Thymus (tissue), 11 donors: ENCODE data around the gene FBXO17. TPM values are rescaled to one million over a fixed set of nuclear protein-coding genes. Genes with fewer than 3 reads are reported as not detected.
"Not testable (repeated sequence)": the region's sequence is repeated elsewhere in the genome, so short reads cannot be mapped to it uniquely, and the experiment has no call there.

ENCODE experiments used
- DNase-seq, 9 donors: peaks; one replicate each; pipeline ENCODE4 v3.0.0-alpha.2; 2013; ENCODE audit warnings: low spot score in 9 of 9, low read depth in 6 of 9, missing footprints in 1 of 9
- H3K27ac ChIP-seq, 2 donors: one replicate each; pipeline ENCODE4 v1.5.1; 2013; ENCODE audit warnings: control low read depth in 1 of 2, low read depth in 1 of 2, low read length in 1 of 2, mild to moderate bottlenecking in 1 of 2, moderate library complexity in 1 of 2
- H3K27me3 ChIP-seq, 2 donors: one replicate each; pipeline ENCODE4 v1.5.1; 2013; ENCODE audit warnings: low read length in 1 of 2; ENCODE audit not compliant: control insufficient read depth in 2 of 2, insufficient read depth in 1 of 2
- H3K36me3 ChIP-seq, 2 donors: one replicate each; pipeline ENCODE4 v1.5.1; 2013; ENCODE audit warnings: low read length in 1 of 2, mild to moderate bottlenecking in 1 of 2, moderate library complexity in 1 of 2; ENCODE audit not compliant: control insufficient read depth in 2 of 2, insufficient read depth in 2 of 2
- H3K4me1 ChIP-seq, 2 donors: one replicate each; pipeline ENCODE4 v1.5.1; 2013; ENCODE audit warnings: low read length in 2 of 2; ENCODE audit not compliant: control insufficient read depth in 2 of 2, insufficient read depth in 2 of 2
- H3K4me3 ChIP-seq, 2 donors: one replicate each; pipeline ENCODE4 v1.5.1; 2013; ENCODE audit warnings: low read length in 2 of 2, control low read depth in 1 of 2, mild to moderate bottlenecking in 1 of 2
- H3K9me3 ChIP-seq, 2 donors: one replicate each; pipeline ENCODE4 v1.5.1; 2013; ENCODE audit warnings: low read length in 1 of 2, mild to moderate bottlenecking in 1 of 2; ENCODE audit not compliant: control insufficient read depth in 2 of 2, insufficient read depth in 1 of 2
- WGBS: extraction: QIAGEN DNeasy Blood & Tissue Kit; methylation state at CpG from one replicate; pipeline ENCODE4 v1.1.7; 2013; 5-methylcytosine and 5-hydroxymethylcytosine counted together
- polyA plus RNA-seq: library from polyadenylated mRNA; stranded (reverse); fragments of 200-250 nt; gene quantifications from one replicate; pipeline ENCODE4 v1.2.3, GENCODE V29; 2013
- total RNA-seq: library from RNA; stranded (reverse); fragments of 120-200 nt; gene quantifications from one replicate; pipeline ENCODE4 v1.2.4, GENCODE V29; 2013
- donor health status: healthy.

FBXO17 gene
- total and polyA plus RNA-seq, 2 donors: 3.8 to 4.0 TPM

DNA sequence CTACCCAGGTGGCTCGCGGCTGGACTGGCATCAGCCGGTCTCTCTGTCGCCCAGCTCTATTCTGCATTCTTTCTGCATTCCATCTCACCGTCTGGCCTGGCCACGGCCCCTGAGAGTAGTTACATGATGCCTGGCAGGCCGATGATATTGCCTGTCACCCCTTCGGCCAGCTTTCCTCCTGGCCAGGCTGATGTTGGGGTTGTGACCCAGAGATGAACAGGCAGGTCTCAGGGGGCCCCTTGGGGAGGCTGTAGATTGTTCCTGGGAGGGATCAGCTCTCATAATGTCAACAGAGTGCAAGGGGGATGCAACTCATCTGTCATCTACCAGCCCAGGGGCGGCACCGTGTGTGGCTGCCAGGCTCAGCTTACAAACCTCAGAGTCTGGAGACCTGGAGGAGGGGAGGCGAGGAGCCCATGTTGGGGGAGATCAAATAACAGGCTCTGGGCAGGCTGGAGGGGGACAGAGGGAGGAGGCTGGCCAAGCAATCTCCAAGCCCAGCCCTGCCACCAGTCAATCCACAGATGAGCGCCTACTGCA lies 13.6 kb upstream of the FBXO17 start:
- DNase-seq: no peak
- no peak overlapping the region for H3K4me3 ChIP-seq
- 63% methylated on average over 12 of the region's 12 CpGs for WGBS
- no peaks in the 10 kb centered on the region for H3K27me3 ChIP-seq
- no peaks in the 10 kb centered on the region for H3K9me3 ChIP-seq
- H3K4me1 ChIP-seq: no peaks in the 10 kb centered on the region
- no peaks in the 10 kb centered on the region for H3K36me3 ChIP-seq
- no peak overlapping the region for H3K27ac ChIP-seq

- H3K36me3 ChIP-seq, H3K27me3 ChIP-seq, H3K4me3 ChIP-seq, DNase-seq, H3K4me1 ChIP-seq, H3K27ac ChIP-seq, H3K9me3 ChIP-seq: not testable (repeated sequence)
- WGBS: 92% methylated on average over 4 of the region's 4 CpGs
These were observed 13.1 kb upstream of the FBXO17 start for GRCh38 chr19:38988627-38989026.

GRCh38 chr19:38987745-38988144 lies 12.2 kb upstream of the FBXO17 start:
- WGBS: 95% methylated on average over 6 of the region's 6 CpGs
- H3K9me3 ChIP-seq, H3K4me1 ChIP-seq, H3K27me3 ChIP-seq, H3K36me3 ChIP-seq, H3K27ac ChIP-seq, H3K4me3 ChIP-seq, DNase-seq: not testable (repeated sequence)

GRCh38 chr19:38985262-38985661 lies 9.7 kb upstream of the FBXO17 start:
- DNase-seq: no peak
- WGBS: 96% methylated on average over 1 of the region's 1 CpG
- Histone ChIP-seq H3K27ac (no peak overlapping the region), H3K9me3 (peaks cover 0 to 10% of the 10 kb centered on the region in 2 donors), H3K36me3 (no peaks in the 10 kb centered on the region), H3K27me3 (no peaks in the 10 kb centered on the region), H3K4me1 (no peaks in the 10 kb centered on the region), H3K4me3 (no peak overlapping the region)

DNA sequence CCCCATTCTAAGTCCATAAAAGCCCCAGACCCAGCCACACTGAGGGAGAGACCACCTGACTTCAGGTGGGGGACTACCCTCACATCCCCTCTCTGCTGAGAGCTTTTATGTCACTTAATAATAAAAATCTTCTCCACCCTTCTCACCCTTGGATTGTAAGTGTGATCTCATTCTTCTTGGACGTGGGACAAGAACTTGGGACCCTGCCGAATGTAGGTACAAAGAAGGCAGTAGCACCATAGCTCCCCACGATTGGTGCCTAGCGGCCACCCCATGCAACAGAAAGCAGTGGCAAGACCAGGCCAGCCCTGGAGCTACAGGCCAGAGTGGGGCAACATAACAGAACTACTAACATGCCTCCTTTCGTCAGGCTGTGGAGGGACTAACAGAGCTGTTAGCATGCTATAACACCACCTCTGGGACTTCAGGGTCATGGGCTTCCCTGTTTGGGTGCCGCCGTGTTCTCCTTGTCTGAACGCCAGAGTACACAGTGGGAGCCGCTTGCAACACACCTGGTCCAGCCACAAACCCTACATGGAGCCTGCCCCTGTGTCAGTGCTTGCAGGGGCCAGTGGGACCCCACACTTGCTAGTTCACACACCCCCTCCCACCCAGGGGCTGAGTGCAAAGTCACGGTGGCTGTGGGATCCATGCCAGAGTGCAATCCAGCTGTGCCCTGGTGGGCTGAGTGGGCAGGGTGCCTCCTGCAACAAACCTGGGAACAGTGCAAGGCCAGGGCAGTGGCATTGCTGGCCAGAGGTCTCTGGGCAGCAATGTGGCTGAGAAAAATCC lies 5.2 kb upstream of the FBXO17 start:
- 96% methylated on average over 10 of the region's 10 CpGs for WGBS
- no peak for DNase-seq
- H3K36me3 ChIP-seq: no peaks in the 10 kb centered on the region
- no peak overlapping the region for H3K27ac ChIP-seq
- H3K4me1 ChIP-seq: peaks cover 0 to 4% of the 10 kb centered on the region in 2 donors
- H3K27me3 ChIP-seq: peaks cover 5 to 11% of the 10 kb centered on the region in 2 donors
- peaks cover 0 to 10% of the 10 kb centered on the region in 2 donors for H3K9me3 ChIP-seq
- H3K4me3 ChIP-seq: no peak overlapping the region

DNA sequence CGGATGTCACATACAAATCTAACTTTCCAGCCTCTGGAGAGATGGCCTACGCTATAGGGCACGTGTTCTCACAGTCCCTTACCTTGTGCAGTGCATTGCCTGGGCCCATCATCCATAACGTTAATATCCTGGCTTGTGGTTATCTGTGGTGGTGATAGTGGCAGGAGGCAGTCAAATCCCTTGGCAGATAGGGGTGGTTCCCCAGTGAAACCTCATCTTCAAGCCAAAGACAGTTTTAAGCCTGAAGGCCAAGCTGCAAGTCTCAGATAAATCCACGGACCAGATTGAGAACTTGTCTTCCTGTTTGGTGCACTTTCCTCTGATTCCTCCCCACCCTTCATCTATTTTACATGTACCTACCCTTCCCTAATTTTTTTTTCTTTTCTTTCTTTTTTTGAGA lies 4.3 kb upstream of the FBXO17 start:
- WGBS: 90% methylated on average over 5 of the region's 5 CpGs
- H3K9me3 ChIP-seq: peaks cover 0 to 10% of the 10 kb centered on the region in 2 donors
- peaks cover 15 to 19% of the 10 kb centered on the region in 2 donors for H3K27me3 ChIP-seq
- DNase-seq: no peak
- no peak overlapping the region for H3K27ac ChIP-seq
- H3K36me3 ChIP-seq: no peaks in the 10 kb centered on the region
- peaks cover 0 to 4% of the 10 kb centered on the region in 2 donors for H3K4me1 ChIP-seq
- no peak overlapping the region for H3K4me3 ChIP-seq

GRCh38 chr19:38978326-38978689 lies 2.8 kb upstream of the FBXO17 start:
- Histone ChIP-seq H3K27me3 (peaks cover 20 to 29% of the 10 kb centered on the region in 2 donors), H3K36me3 (no peaks in the 10 kb centered on the region), H3K4me3 (no peak overlapping the region), H3K9me3 (peaks cover 0 to 10% of the 10 kb centered on the region in 2 donors), H3K4me1 (peaks cover 0 to 4% of the 10 kb centered on the region in 2 donors), H3K27ac (no peak overlapping the region)
- no peak for DNase-seq
- WGBS: 94% methylated on average over 3 of the region's 3 CpGs

GRCh38 chr19:38977445-38978325 lies 2.1 kb upstream of the FBXO17 start:
- 74% methylated on average over 15 of the region's 15 CpGs for WGBS
- H3K27ac ChIP-seq: no peak overlapping the region
- no peak for DNase-seq
- peaks cover 0 to 4% of the 10 kb centered on the region in 2 donors for H3K4me1 ChIP-seq
- peaks cover 0 to 10% of the 10 kb centered on the region in 2 donors for H3K9me3 ChIP-seq
- peaks cover 20 to 29% of the 10 kb centered on the region in 2 donors for H3K27me3 ChIP-seq
- no peaks in the 10 kb centered on the region for H3K36me3 ChIP-seq
- H3K4me3 ChIP-seq: no peak overlapping the region

GRCh38 chr19:38975861-38976271 lies 324 bp upstream of the FBXO17 start:
- no peaks in the 10 kb centered on the region for H3K36me3 ChIP-seq
- peaks cover 0 to 4% of the 10 kb centered on the region in 2 donors for H3K4me1 ChIP-seq
- 33% methylated on average over 20 of the region's 22 CpGs for WGBS
- H3K4me3 ChIP-seq: peak overlapping the region in 1 of 2 donors; percentile 33
- H3K27ac ChIP-seq: no peak overlapping the region
- peaks cover 20 to 29% of the 10 kb centered on the region in 2 donors for H3K27me3 ChIP-seq
- DNase-seq: no peak
- H3K9me3 ChIP-seq: peaks cover 0 to 6% of the 10 kb centered on the region in 2 donors
